HUES64 (cell line): ENCODE data around the gene ENDOV. TPM values are rescaled to one million over a fixed set of nuclear protein-coding genes. Genes with fewer than 3 reads are reported as not detected.
A peak's percentile ranks its signal among the peaks of the same experiment; 100 is the strongest.

ENCODE experiments used
- H3K27ac ChIP-seq: 2 replicates; pipeline ENCODE4 v1.7.0; 2013; ENCODE audit warnings: low read depth, low read length, inconsistent platforms
- H3K27me3 ChIP-seq: 2 replicates; pipeline ENCODE4 v1.6.1; 2013; ENCODE audit warnings: mild to moderate bottlenecking, low read length; ENCODE audit not compliant: insufficient read depth
- H3K36me3 ChIP-seq: 2 replicates; pipeline ENCODE4 v1.6.1; 2013; ENCODE audit warnings: mild to moderate bottlenecking, low read length; ENCODE audit not compliant: insufficient read depth
- H3K4me1 ChIP-seq: 2 replicates; pipeline ENCODE4 v1.6.1; 2013; ENCODE audit warnings: mild to moderate bottlenecking, low read length, moderate library complexity; ENCODE audit not compliant: insufficient read depth
- H3K4me3 ChIP-seq: 2 replicates; pipeline ENCODE4 v1.5.1; 2013; ENCODE audit warnings: mild to moderate bottlenecking, low read length, moderate library complexity
- H3K9ac ChIP-seq: 2 replicates; pipeline ENCODE4 v1.6.1; 2013; ENCODE audit warnings: mild to moderate bottlenecking, low read depth, low read length
- H3K9me3 ChIP-seq: 2 replicates; pipeline ENCODE4 v1.6.1; 2013; ENCODE audit warnings: low read depth, low read length; ENCODE audit not compliant: insufficient read depth
- WGBS: fragments of 150-250, 120-280 bp; methylation state at CpG from one replicate; pipeline ENCODE4 v1.1.7; 2013; ENCODE audit warnings: missing lambda C conversion rate; 5-methylcytosine and 5-hydroxymethylcytosine counted together
- polyA plus RNA-seq, 2 experiments: library from polyadenylated mRNA; stranded (reverse); fragments of 50-300 nt; gene quantifications; one replicate each; pipeline ENCODE4 v1.2.3, GENCODE V29; 2013

ENDOV gene
- polyA plus RNA-seq (2013, experiment 1 of 2), result 8.4 TPM
- 12.9 TPM for polyA plus RNA-seq (2013, experiment 2 of 2)

- Histone ChIP-seq H3K36me3 (peaks cover 14% of the 10 kb centered on the region; the same call in 1 of the 2 replicates), H3K27ac (peak within 1 kb of the TSS; percentile 97), H3K27me3 (peaks cover 37% of the 10 kb centered on the region), H3K9me3 (no peaks in the 10 kb centered on the region), H3K9ac (peak within 1 kb of the TSS; percentile 88), H3K4me3 (peak within 1 kb of the TSS; percentile 91), H3K4me1 (no peaks in the 10 kb centered on the region)
- under 1% methylated on average over 97 of the region's 97 CpGs for WGBS
Observed at GRCh38 chr17:80414803-80415625, at the start of gene ENDOV. Gene ENDOV (plus strand): TSS chr17:80415167. CDS start chr17:80415195, 28 bp downstream.

DNA sequence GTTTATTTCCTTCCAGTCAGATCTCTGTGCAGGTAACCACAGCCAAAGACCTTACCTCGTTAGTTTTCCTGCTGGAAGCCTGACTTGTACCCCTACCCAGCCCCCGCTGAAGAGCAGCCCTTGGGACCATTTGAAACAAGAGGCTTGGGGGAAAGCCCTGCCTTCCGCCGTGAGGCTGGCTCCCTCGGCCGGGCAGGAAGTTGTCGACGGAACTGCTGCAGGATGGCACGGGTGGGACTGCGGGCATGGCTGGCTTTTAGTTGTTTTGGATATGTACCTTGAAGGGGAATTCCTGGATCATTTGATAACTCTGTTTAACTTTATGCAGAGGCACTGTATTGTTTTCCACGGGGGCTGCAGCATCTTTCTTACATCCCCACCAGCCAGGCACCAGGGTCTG lies 49.0 kb upstream of the ENDOV start:
- peaks cover 86% of the 10 kb centered on the region for H3K36me3 ChIP-seq
- WGBS, result 92% methylated on average over 11 of the region's 11 CpGs
- H3K9ac ChIP-seq, result no peak overlapping the region

GRCh38 chr17:80367503-80367902 lies 47.5 kb upstream of the ENDOV start:
- 93% methylated on average over 17 of the region's 17 CpGs for WGBS
- Histone ChIP-seq H3K4me1 (no peaks in the 10 kb centered on the region), H3K4me3 (no peak overlapping the region), H3K36me3 (peaks cover 88% of the 10 kb centered on the region), H3K9ac (no peak overlapping the region), H3K27ac (no peak overlapping the region), H3K27me3 (no peaks in the 10 kb centered on the region), H3K9me3 (no peaks in the 10 kb centered on the region)

More for the DNA sequence above, 49.0 kb upstream of the ENDOV start:
- H3K27ac ChIP-seq, result no peak overlapping the region
- H3K9me3 ChIP-seq, result no peaks in the 10 kb centered on the region
- H3K4me1 ChIP-seq, result no peaks in the 10 kb centered on the region
- no peak overlapping the region for H3K4me3 ChIP-seq
- H3K27me3 ChIP-seq, result no peaks in the 10 kb centered on the region

DNA sequence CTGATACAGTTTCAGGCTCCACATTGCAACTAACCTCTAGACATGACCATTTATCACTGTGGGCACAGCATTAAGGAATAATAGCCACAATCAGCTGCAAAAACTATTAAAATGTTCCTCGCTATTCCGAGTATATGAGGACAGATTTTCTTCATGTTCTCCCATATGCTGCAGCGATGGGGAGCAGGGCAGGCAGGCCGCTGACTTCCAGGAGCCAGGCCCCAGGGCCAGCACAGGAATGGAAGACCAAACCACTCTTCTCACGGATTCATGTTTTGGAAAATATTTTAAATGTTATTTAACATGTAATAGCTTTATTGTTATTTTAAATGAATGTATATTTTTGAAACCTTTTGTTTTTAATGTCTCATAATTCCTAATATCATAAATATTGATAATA lies 43.8 kb upstream of the ENDOV start:
- 97% methylated on average over 4 of the region's 5 CpGs for WGBS
- Histone ChIP-seq H3K9me3 (no peaks in the 10 kb centered on the region), H3K4me3 (no peak overlapping the region)

DNA sequence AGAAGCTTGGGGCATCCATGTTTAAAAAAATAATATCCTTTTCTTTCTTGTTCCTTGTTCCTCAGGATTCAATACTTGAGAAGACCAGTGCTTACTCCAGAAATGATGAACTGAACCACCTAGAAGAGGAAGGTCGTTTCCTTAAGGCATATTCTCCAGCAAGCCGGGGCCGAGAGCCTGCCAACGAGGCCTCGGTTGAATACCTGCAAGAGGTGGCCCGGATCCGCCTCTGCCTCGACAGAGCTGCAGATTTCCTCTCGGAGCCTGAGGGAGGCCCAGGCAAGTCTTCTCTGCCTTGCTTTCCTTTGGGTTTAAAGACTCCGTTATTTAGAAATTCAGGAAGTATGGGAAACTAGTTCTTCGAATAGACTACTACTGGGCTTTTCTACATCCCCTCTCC lies 42.5 kb upstream of the ENDOV start:
- Histone ChIP-seq H3K9ac (no peak overlapping the region), H3K27ac (no peak overlapping the region), H3K9me3 (no peaks in the 10 kb centered on the region), H3K4me3 (no peak overlapping the region), H3K27me3 (no peaks in the 10 kb centered on the region), H3K36me3 (peaks cover 90% of the 10 kb centered on the region), H3K4me1 (no peaks in the 10 kb centered on the region)
- WGBS, result 94% methylated on average over 11 of the region's 11 CpGs

More for the DNA sequence above, 43.8 kb upstream of the ENDOV start:
- peaks cover 86% of the 10 kb centered on the region for H3K36me3 ChIP-seq
- H3K27ac ChIP-seq, result no peak overlapping the region
- no peak overlapping the region for H3K9ac ChIP-seq
- no peaks in the 10 kb centered on the region for H3K4me1 ChIP-seq
- no peaks in the 10 kb centered on the region for H3K27me3 ChIP-seq

GRCh38 chr17:80372922-80373570 lies 41.9 kb upstream of the ENDOV start:
- no peak overlapping the region for H3K4me3 ChIP-seq
- no peaks in the 10 kb centered on the region for H3K4me1 ChIP-seq
- H3K27ac ChIP-seq, result no peak overlapping the region
- WGBS, result 94% methylated on average over 16 of the region's 18 CpGs
- H3K9ac ChIP-seq, result no peak overlapping the region
- no peaks in the 10 kb centered on the region for H3K27me3 ChIP-seq
- H3K36me3 ChIP-seq, result peaks cover 90% of the 10 kb centered on the region
- H3K9me3 ChIP-seq, result no peaks in the 10 kb centered on the region

- H3K9me3 ChIP-seq, result no peaks in the 10 kb centered on the region
- H3K36me3 ChIP-seq, result peaks cover 93% of the 10 kb centered on the region
- no peak overlapping the region for H3K4me3 ChIP-seq
- H3K27me3 ChIP-seq, result no peaks in the 10 kb centered on the region
- 95% methylated on average over 22 of the region's 22 CpGs for WGBS
- no peak overlapping the region for H3K9ac ChIP-seq
- no peak overlapping the region for H3K27ac ChIP-seq
- H3K4me1 ChIP-seq, result no peaks in the 10 kb centered on the region
Observed at GRCh38 chr17:80374039-80374731, 40.8 kb upstream of the ENDOV start.

GRCh38 chr17:80374732-80375585 lies 40.0 kb upstream of the ENDOV start:
- H3K27me3 ChIP-seq, result no peaks in the 10 kb centered on the region
- 78% methylated on average over 14 of the region's 14 CpGs for WGBS
- H3K27ac ChIP-seq, result peak overlapping the region; percentile 14; the same call in 1 of the 2 replicates
- no peak overlapping the region for H3K4me3 ChIP-seq
- no peaks in the 10 kb centered on the region for H3K4me1 ChIP-seq
- no peak overlapping the region for H3K9ac ChIP-seq
- H3K9me3 ChIP-seq, result no peaks in the 10 kb centered on the region
- peaks cover 94% of the 10 kb centered on the region for H3K36me3 ChIP-seq

DNA sequence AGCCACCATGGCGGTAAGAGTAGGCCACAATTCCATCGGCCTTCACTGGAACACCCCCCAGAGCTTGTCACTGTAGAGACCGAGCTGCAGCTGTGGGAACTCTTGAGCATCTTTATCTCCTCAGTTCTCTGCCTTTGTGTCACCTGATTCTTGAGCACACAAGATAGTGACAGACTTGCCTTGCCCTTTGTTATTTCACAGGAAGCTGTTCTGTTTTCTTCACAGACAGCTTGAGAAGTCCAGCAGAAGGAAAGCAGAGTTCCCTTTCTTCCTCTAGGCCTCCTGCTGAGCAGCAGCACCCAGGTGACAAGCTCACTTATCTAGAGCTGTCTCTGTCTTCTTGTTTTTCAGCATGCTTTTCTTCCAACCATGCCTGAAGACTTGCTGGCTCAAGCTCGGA lies 38.4 kb upstream of the ENDOV start:
- H3K9me3 ChIP-seq, result no peaks in the 10 kb centered on the region
- peaks cover 94% of the 10 kb centered on the region for H3K36me3 ChIP-seq
- 87% methylated on average over 4 of the region's 4 CpGs for WGBS
- H3K9ac ChIP-seq, result no peak overlapping the region
- no peak overlapping the region; the same call in 1 of the 2 replicates for H3K27ac ChIP-seq
- no peaks in the 10 kb centered on the region for H3K4me1 ChIP-seq
- no peaks in the 10 kb centered on the region for H3K27me3 ChIP-seq
- H3K4me3 ChIP-seq, result no peak overlapping the region

DNA sequence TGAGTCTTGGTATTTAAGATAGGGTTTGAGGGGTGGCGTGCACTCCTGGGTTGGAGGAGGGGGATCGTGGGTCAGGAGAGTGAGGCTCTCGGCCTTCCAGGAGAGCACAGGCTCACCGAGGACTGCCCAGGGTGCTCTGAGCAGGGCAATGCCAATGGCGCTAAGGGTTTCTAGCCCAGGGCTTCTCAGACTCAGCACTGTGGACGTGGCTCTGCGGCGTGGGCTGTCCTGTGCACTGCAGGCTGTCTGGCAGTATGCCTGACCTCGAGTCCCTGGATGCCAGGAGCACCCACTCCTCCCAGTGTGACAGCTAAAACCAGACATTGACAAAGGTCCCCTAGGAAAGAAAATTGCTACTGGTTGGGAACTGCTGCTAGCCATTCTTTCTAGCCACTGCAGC lies 37.2 kb upstream of the ENDOV start:
- Histone ChIP-seq H3K36me3 (peaks cover 94% of the 10 kb centered on the region), H3K4me3 (no peak overlapping the region), H3K4me1 (no peaks in the 10 kb centered on the region), H3K27ac (no peak overlapping the region), H3K9me3 (no peaks in the 10 kb centered on the region), H3K27me3 (no peaks in the 10 kb centered on the region), H3K9ac (no peak overlapping the region)
- WGBS, result 96% methylated on average over 9 of the region's 9 CpGs
